Activated CD8-positive, alpha-beta memory T cell treated with anti-CD3 and anti-CD28 coated beads, Interleukin-2, amount 50 U/mL, for 48 hours (primary cell): ENCODE results near the gene FAAH.
A peak's percentile ranks its signal among the peaks of the same experiment; 100 is the strongest.
"Not testable (repeated sequence)": the region's sequence is repeated elsewhere in the genome, so short reads cannot be mapped to it uniquely, and the experiment has no call there.

Source experiments
- DNase-seq: peaks from one replicate; pipeline ENCODE4 v3.0.0-alpha.2; 2020

The FAAH gene

GRCh38 chr1:46394108-46394871 lies at the start of gene FAAH:
FAAH (plus strand) TSS chr1:46394317; CDS start chr1:46394349, 32 bp downstream.
- DNase-seq: peak; percentile 69

DNA sequence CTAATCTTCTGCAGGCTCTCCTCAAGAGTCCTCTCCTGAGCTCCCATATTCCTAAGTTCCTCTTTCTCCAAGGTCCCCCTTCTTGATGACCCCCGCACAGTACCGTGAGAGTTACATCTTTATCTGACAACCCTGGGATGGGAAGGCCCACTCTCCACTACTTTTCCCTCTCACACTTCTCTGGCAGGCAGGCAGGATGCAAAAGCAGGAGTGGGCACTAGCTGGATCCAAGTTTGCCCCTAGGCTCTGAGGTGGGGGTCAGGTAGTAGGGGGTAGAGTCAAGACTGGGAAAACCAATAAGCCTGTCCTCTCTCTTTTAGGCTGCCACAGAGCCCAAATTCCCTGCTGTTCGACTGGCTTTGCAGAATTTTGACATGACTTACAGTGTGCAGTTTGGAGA lies 49.6 kb upstream of the FAAH start:
- no peak for DNase-seq

DNA sequence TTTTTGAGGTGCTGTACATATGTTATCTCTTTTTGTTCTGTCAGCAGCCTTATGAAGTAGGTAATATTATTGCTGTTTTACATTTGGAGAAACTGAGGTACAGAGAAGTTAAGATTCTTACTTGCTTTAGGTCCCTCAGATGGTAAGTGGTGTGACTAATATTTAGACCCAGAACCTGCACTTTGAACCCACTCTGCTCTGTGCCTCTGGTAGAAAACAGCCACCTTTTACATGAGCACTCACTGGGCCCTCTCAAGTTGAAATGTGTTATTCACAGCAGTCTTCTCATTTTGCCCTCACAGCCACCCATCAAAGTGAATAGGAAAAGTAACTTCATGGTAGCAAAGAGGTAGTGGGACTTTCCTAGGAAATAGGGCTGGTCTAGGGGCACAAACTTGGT lies 48.8 kb upstream of the FAAH start:
- DNase-seq: no peak

- no peak for DNase-seq
These were observed 41.8 kb upstream of the FAAH start for GRCh38 chr1:46352363-46352762.

DNA sequence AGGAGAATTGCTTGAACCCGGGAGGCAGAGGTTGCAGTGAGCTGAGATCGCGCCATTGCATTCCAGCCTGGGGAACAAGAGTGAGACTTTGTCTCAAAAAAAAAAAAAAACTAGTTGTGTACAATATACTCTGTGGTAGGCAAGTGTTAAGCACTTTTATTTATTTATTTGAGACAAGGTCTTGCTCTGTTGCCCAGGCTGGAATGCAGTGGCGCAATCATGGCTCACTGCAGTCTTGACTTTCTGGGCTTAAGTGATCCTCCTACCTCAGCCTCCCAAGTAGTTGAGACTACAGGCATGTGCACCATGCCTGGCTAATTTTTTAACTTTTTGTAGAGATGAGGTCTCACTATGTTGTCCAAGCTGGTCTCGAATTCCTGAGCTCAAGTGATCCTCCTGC lies 38.2 kb upstream of the FAAH start:
- not testable (repeated sequence) for DNase-seq

GRCh38 chr1:46362158-46362557 lies 32.0 kb upstream of the FAAH start:
- no peak for DNase-seq

- DNase-seq: no peak
These were observed 31.0 kb upstream of the FAAH start for GRCh38 chr1:46363121-46363520.

GRCh38 chr1:46364612-46365011 lies 29.5 kb upstream of the FAAH start:
- DNase-seq: no peak

DNA sequence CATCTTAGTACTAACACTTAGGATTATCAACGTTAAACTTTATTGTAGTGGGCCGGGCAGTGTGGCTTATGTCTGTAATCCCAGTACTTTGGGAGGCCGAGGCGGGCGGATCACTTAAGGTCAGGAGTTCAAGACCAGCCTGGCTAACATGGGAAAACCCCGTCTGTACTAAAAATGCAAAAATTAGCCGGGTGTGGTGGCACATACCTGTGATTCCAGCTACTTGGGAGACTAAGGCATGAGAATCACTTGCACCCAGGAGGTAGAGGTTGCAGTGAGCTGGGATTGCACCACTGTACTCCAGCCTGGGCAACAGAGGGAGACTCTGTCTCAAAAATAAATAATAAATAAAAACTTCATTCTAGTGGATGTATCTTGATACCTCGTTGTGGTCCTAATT lies 28.3 kb upstream of the FAAH start:
- not testable (repeated sequence) for DNase-seq

- no peak for DNase-seq
These were observed 27.0 kb upstream of the FAAH start for GRCh38 chr1:46367072-46367471.

GRCh38 chr1:46367701-46368100 lies 26.4 kb upstream of the FAAH start:
- not testable (repeated sequence) for DNase-seq

- DNase-seq: no peak
These were observed 25.3 kb upstream of the FAAH start for GRCh38 chr1:46368791-46369190.

DNA sequence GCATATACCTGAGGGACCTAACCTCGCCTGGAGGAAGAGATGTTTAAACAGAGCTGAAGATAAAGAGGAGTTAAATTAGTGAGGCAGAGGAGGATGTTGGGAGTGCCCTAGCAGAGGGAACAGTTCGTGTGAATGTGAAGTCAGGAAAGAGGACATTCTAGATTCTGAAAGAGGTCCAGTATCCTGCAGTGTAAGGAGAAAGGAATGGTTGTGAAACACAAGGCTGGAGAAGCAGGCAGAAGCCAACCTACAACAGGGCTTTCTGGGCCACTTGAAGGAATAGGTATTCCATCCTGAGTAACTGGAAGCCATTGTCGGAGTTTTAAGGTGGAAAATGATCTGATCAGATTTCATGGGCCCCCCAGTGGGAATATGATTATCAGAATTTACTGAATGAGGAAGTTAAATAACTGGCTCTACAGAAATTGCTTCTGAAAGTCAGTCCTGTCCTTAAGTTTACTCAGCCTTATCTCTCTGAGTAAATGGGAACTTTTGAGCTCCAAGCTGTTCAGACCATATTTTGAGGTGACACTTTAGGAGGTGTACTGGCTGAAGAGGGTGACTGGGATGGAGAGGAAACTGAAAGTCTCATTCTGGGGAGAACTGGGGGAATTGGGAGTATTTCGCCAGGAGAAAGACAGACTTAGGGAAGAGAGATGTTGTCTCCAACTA lies 24.4 kb upstream of the FAAH start:
- DNase-seq: no peak

DNA sequence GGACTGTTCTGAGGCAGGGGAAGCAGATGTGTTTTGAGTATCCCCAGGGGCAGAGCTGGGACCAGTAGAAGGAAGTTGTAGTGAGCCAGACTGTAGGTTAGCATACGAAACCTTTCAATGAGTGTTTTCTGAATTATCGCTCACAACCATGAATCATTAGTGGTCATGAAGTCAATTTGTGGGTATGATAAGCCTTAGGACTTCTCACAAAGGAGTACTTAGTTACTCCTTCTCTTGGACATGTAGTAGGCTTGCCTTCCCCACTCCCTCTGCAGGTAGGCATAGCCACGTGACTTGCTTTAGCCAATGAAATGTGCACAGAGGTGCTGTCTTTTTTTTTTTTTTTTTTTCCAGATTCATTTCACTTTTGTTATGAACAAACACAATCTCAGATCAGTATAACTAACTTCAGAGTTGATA lies 23.9 kb upstream of the FAAH start:
- DNase-seq: no peak

- DNase-seq: no peak
These were observed 21.7 kb upstream of the FAAH start for GRCh38 chr1:46372431-46372830.

- DNase-seq: no peak
These were observed 14.1 kb upstream of the FAAH start for GRCh38 chr1:46379996-46380395.

DNA sequence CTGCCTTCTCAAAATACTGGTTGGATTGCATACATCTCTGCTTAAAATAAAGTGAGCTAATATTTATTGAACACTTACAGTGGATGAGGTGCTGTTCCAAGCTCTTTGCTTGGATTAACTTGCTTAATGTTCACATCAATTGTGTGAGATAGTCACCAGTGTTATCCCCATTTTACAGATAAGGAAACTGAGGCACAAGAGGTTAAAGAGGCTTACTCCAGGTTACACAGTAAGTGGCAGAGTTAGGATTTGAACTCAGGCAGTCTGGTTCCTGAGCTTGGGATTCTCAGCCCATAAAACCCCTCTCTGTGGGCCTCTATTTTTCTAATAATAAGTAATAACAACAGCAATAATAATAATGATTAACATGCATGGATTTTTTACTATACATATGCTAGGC lies 13.6 kb upstream of the FAAH start:
- no peak for DNase-seq

DNA sequence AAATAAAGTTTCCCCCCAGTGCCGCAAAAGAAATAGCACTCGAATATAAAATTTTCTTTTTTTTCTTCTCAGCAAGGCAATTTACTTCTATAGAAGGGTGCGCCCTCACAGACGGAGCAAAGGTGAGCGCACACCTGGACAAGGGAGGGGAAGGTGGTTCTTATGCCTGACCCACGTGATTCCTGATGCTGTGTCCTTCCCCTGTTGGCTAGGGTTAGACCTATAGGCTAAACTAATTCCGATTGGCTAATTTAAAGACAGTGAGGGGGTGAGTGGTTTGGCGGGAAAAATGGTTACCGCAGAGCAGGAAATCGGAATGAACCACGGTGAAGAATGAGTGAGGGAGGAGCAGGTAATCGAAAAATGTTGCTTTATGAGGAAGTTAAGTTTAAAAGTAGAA lies 607 bp upstream of the FAAH start:
- no peak for DNase-seq

DNA sequence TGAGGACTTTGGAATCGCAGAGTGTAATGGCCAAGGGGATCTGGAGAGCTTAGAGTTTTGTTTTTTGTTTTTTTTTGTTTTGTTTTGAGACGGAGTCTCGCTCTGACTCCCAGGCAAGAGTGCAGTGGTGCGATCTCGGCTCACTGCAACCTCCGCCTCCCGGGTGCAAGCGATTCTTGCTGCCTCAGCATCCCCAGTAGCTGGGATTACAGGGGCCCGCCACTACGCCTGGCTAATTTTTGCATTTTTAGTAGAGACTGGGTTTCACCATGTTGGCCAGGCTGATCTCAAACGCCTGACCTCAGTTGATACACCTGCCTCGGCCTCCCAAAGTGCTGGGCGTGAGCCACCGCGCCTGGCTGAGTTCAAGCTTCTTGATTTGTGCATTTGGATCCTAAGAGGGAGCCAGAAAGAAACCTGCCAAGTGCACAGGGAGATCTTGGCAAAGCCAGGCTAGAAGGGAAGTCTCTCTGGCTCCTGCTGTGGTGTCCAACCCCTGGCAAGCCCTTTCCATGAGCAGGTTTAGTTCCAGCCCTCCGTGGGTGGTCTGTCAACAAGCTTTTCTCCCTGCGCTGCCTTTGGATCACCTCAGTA lies 852 bp downstream of the FAAH start:
- no peak for DNase-seq

DNA sequence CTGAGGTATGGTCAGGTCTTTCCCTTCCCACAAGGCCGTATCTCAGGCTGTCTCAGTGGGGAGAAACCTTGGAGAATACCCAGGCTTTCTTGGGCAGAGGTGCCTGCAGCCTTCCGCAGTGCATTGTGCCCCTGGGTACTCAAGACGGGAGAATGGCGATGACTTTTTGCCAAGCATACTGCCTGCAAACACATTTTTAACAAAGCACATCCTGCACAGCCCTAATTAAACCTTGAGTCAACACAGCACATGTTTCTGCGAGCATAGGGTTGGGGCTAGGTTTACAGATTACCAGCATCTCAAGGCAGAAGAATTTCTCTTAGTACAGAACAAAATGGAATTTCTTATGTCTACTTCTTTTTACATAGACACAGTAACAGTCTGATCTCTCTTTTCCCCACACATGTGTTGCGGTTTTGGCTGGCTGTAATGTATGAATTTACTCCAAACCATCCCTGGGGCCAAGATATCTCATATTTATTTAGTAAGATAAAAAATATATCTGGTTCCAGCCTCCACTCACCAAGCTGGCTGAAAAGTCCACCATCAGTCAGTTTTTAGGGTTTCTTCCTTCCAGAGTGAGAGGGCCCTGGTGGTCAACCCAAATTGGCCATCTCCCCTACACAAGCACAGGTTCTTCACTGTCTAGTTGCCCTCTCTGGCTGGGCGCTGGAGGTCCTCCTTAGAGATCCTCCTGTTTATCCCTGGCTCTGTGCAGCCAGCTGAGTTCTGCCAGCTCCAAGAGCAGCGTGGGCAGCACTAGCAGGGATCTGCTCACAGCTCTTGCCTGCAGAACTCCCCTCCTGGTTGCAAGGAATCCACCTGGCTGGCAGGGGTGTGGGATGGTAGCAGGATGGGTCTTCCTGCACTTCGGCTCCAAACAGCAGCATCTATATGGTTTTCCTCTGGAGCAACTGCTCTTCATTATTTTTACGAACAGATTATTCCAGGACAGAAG lies 2.6 kb downstream of the FAAH start:
- DNase-seq: no peak

GRCh38 chr1:46399307-46399706 lies 5.2 kb downstream of the FAAH start:
- no peak for DNase-seq

- DNase-seq: no peak
These were observed 6.3 kb downstream of the FAAH start for GRCh38 chr1:46400421-46400820.
